HEK293T (cell line): Measurements from ENCODE around the gene BTN1A1.

Experiments
- FOXA1 ChIP-seq: fragments of 450-650 bp; IDR thresholded peaks from 2 replicates; pipeline ENCODE4 v1.6.1; 2016; ENCODE audit warnings: mild to moderate bottlenecking
- FOXM1 ChIP-seq: fragments of 450-650 bp; IDR thresholded peaks from 2 replicates; pipeline ENCODE4 v1.6.1; 2017; ENCODE audit warnings: mild to moderate bottlenecking, borderline replicate concordance

DNA sequence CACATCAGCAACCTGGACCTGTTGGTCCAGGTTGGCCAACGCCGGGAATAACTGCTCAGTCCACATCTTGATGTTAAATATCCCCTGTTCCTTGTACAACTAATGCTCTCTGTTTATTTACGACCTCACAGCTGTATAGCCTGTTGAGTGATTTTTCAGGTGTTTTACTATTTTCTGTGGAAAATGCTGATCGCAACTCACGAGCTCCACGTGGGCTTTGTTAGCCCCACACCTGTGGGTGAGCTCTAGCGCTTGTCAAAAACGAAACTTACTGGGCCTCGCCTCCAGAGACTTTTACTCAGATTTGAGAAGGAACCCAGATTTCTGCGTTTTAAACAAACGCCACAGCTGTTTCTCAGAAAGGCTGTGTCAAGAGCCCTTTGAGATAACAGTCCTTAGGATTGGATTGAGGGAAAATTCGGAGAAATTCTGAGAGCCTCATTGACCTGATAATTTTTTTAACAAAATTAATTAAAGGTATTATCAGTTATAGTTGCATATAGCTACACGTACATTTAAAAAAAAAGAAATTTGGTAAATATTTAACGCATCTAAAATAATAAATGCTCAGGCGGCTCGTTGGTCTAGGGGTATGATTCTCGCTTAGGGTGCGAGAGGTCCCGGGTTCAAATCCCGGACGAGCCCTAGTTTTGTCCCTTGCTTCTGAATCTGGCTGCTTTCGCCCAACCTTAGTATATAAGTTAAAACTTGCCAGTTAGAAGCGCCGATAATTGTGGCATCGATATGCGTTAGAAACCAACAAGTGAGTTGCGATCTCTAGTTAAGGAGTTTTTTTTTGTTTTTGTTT lies 54.8 kb downstream of the BTN1A1 start:
- TF ChIP-seq FOXM1, result no peak
- TF ChIP-seq FOXA1, result no peak
